HG03175 (cell line): ENCODE results near the gene FBXO17.
A peak's percentile ranks its signal among the peaks of the same experiment; 100 is the strongest.
"Not testable (repeated sequence)": the region's sequence is repeated elsewhere in the genome, so short reads cannot be mapped to it uniquely, and the experiment has no call there.

Experiments used
- ATAC-seq: cut with Tn5 transposase; IDR thresholded peaks from one replicate; pipeline ENCODE4 v1.9.1; 2021; ENCODE audit warnings: mild to moderate bottlenecking, moderate library complexity; ENCODE audit not compliant: unreplicated experiment

The FBXO17 gene

DNA sequence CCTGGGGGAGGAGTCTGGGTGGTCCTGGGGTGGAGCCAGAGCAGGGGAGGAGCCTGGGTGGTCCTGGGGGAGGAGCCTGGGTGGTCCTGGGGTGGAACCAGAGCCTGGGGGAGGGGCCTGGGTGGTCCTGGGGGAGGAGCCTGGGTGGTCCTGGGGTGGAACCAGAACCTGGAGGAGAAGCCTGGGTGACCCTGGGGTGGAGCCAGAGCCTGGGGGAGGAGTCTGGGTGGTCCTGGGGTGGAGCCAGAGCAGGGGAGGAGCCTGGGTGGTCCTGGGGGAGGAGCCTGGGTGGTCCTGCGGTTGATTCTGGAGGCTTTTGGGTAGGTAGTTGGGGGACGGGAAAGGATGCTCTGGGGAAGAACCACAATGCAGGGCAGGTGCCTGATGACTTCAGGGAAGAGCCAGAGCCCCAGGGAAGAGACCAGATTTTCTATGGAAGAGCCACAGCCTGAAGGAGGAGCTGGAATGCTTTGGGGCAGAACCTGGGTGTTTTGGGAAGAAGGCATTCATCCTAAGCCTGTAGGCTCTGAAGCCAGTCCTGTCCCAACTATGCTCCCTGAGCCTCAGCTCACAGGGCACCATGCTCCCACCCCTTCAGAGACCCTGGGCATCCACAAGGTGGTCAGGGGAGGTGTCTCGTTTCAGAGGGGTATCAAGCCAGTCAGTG is 29.8 kb downstream of the FBXO17 start:
- ATAC-seq: no peak

DNA sequence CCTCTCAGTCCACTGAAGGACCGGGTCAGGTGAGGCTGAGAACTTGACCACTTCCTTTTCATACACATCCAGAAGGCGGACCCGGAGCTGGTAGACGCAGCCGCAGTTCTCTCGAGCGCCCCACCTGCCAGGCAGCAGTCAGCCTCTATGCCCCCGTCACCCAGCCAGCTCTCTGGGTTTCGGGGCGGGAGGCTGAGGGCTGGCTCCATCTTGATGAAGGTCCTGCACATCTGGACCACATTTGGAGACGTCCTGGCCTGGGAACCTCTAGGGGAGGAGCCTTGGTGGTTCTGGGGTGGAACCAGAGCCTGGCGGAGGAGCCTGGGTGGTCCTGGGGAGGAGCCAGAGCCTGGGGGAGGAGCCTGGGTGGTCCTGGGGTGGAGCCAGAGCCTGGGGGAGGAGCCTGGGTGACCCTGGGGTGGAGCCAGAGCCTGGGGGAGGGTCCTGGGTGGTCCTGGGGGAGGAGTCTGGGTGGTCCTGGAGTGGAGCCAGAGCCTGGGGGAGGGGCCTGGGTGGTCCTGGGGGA is 30.5 kb downstream of the FBXO17 start:
- ATAC-seq: no peak

DNA sequence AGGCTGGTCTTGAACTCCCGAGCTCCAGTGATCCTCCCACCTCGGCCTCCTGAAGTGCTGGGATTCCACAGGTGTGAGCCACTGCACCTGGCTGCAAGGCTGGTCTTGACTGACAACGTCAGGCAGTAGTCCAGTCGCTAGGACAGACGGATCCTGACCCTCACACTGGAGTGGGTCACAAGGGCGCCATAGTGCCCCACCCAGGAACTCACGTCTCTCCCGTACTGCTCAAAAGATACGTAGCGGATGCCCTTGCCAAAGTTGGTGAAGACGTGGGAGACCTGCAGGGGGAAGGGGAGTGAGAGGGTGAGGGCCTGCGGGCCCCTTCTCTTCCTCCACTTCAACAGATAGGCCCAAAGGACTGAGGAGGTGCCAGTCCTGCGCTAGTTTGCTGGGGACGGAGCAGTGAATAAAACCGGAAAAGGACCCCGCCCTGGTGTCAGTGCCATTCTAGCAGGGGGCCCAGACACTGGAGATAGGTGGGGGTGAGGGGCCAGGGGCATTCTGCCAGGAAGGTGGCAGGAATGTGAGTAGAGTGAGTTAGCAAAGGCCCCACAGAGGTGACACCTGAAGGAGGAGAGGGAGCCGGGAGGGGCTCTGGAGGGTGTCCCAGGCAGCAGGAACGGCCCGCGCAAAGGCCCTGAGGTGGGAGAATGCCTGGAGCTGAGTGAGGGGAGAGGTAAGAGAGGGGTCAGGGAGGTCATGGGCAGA is 32.9 kb downstream of the FBXO17 start:
- no peak for ATAC-seq

DNA sequence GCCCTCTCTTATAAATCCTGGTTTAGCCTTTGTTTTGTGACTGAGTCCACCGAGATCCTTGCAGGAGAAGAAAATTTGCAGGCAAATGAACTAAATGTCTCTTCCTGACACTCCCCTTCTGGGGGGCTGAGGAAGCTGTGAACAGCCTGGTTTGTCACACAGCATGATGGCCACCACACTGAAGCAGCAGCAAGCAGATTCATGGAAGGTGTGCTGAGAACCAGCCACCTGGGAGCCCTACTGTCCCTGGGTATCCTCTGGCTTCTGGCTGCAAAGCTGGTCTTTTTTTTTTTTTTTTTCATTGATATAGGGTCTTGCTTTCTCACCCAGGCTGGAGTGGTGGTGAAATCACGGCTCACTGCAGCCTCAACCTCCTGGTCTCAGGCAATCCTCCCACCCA is 33.6 kb downstream of the FBXO17 start:
- no peak for ATAC-seq

DNA sequence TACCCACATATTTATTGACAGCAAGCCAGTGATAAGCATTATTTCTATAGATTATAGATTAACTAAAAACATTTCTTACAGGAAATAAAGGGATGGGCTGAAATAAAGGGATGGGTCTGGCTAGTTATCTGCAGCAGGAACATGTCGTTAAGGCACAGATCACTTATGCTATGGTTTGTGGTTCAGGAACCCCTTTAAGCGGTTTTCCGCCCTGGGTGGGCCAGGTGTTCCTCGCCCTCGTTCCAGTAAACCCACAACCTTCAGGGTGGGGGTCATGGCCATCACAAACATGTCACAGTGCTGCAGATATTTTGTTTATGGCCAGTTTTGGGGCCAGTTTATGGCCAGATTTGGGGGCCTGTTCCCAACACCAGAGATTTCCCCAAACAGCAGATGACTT is 34.1 kb downstream of the FBXO17 start:
- not testable (repeated sequence) for ATAC-seq

DNA sequence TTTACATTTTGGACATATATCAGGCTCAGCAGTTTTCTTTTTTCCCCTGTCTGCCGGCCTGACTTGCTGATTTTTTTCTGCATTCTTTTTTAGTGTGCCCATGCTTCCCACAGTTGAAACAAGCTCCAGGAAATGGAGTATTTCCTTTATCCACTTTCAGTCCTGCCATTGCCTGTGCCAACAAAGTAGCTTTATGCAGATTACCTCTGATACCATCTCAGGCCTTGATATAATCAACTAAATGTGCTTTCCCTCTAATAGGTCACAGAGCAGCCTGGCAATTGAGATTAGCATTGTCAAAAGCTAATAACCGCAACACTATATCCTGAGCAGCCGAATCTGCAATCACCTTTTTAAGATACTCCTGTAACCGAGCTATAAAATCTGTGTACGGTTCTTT is 35.6 kb downstream of the FBXO17 start:
- ATAC-seq: no peak

DNA sequence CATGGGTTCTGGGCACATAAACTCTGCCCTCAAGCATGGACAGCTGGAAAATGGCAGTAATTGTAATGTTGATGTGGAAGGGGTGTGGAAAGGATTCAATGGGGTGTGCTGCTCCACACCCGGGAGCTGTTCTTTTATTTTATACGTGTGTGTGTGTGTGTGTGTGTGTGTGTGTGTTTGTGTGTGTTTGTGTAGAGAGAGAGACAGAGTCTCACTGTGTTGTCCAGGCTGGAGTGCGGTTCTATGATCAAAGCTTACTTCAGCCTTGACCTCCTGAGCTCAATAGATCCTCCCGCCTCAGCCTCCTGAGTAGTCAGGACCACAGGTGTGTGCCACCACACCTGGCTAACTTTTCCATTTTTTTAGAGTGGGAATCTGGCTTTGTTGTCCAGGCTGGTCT is 42.0 kb downstream of the FBXO17 start:
- no peak for ATAC-seq

DNA sequence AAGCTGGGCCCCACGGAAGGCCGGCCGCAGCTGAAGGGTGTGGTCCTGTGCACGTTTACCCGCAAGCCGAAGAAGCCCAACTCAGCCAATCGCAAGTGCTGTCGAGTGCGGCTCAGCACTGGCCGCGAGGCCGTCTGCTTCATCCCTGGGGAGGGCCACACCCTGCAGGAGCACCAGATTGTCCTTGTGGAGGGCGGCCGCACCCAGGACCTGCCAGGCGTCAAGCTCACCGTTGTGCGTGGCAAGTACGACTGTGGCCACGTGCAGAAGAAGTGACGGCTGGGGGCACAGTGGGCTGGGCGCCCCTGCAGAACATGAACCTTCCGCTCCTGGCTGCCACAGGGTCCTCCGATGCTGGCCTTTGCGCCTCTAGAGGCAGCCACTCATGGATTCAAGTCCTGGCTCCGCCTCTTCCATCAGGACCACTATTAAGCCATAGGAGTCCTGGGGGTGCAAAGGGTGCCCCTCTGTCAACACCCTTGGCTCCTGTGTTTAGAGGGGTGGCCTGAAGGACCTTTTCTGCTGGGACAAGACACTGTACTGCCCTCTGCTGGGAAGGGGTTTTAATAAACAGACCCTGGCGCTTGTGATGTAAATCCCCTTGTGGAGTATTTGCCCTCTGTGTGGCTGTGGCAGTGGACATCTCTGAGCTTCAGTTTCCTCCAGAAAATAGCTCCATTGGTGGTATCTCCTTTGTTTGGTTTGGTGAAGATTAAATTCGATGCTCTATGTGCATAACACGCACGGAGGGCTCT is 42.9 kb downstream of the FBXO17 start:
- ATAC-seq: no peak

DNA sequence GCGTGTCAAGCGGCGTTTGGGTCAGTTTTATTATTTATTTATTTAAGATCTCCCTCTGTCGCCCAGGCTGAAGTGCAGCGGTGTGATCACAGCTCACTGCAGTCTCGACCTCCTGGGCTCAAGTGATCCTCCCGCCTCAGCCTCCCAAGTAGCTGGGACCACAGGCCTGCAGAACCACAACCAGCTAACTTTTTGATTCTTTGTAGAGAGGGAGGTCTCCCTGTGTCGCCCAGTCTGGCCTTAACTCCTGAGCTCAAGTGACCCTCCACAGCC is 44.1 kb downstream of the FBXO17 start:
- no peak for ATAC-seq

DNA sequence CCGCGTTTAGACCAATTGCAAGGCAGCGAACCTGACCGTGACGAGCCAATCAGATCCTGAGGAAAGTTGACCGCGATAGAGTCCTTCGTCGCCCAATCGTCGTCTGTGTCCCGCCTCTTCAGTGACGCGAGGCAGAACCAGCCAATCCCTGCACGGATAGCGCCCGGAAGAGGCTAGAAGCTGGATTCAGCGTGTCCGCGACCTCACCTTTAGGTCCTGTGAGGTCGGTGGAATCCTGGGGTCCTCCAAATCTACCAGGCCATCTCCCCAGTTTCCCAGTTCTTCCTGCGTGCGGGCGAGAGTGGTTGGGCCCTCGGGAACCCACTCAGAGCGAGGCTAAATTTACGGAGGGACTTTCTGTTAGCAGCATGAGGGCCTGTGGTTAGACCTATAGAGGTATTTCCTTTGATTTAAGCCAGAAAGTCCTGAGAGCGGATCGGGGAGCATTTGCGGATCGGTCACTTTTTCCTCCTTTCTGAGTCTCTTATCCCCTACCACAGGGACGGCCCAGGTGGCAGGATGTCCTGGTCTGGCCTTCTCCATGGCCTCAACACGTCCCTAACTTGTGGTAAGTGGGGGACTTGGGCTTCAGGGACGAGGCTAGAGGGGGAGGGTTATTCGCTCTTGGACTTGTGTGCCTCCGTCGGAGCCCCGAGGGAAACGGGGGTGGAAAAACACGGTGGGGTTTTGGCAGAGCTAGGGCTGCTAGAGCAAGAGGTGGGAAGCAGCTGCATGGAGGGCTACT is 44.6 kb downstream of the FBXO17 start, which contains the start of gene MRPS12:
MRPS12 (plus strand) TSS at position 169 of the 745 bp plus-strand sequence; CDS start at position 520, 351 bp downstream.
- peak; percentile 89 for ATAC-seq

DNA sequence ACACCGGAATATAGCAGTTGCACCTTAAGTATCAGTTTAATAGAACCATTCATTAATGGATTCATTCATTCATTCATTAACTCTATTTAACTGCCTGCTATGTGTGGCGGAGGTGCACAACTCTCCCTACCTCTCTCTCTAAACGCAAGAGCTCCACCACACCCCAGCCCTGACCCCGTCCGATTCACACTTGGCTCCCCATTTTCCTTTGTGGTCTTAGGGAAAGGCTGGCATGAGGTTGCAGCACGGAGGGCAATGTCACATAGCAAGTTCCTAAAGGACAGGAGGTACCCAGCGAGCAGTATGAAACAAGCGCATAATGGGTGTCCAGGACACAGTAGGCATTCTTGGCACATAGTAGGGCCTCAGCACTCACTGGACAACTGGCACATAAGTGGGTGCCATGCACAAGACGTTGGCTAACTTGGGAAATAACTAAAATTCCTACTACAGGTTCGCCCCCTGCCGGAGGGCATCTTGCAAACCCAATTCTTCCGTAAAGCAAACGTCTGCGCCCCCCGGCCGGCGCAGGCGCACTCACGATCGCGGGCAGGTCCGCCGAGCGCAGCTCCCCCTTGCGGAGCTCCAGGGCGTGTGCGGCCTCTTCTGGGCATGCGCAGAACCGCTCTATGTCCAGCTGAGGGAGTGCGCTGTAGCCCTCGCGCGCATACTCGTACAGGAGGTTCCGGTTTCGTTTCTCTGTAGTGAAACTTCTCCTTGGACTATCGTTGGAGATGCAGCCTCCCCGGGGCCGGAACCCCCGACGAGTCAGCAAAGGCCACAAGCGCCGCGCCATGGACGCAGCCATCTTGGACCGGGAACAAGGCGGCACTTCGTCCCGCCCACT is 45.4 kb downstream of the FBXO17 start, which contains the start of gene SARS2:
SARS2 (minus strand) TSS at position 835 of the 847 bp plus-strand sequence; CDS start at position 808, 27 bp downstream.
- ATAC-seq: peak; percentile 72

DNA sequence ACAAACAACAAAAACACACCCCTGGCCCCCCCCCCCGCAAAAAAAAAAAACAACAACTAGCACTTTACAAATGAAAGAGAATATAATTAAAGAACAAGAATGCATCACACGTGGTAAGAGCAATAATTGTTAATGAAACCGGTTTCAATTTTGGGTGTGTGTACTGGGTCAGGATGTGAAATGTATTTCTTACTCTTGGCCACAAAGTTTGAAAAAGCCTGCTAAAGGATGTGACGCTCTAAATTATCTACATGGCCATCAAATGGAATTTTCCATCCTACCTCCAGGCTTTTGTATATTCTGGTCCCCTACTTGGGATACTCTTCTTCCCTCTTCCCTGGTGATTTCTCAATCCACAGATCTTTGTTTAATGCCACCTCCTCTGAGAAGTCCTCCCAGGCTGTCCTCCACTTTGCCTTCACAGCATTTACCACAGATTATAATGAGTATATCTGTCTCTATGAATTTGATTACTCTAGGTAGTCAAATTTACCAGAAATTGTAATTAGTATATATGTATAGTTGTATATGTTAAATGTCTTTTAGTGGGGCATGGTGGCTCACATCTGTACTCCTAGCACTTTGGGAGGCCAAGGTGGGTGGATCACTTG is 47.0 kb downstream of the FBXO17 start:
- no peak for ATAC-seq

DNA sequence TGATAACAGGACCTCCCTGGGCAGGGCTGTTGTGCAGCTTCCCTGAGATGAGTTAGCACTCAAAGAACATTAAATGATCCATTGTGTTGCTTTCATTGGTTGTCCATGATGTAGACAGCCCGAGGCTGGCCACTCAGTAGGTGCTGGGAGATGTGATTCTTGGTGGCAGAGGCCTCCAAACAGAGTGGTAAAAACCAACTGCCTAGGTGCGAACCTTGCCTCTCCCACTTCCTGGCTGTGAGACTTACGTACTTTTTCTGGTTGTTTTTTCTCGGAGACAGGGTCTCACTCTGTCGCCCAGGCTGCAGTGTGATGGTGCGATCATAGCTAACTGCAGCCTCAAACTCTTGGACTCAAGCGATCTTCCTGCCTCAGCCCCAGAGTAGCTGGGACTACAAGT is 51.2 kb downstream of the FBXO17 start:
- ATAC-seq: no peak

DNA sequence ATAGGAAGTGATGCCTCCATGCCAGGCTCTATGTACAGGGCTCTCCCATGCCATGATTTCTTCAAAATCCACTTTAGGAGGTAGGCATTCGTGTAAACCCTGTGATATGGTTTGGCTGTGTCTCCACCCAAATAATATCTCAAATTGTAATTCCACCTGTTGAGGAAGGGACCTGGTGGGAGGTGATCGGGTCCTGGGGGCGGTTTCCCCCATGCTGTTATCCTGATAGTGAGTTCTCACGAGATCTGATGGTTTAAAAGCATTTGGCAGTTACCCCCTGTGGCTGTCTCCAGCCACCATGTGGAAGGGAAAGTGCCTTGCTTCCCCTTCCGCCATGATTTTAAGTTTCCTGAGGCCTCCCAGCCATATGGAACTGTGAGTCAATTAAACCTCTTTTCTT is 53.1 kb downstream of the FBXO17 start:
- ATAC-seq: no peak

DNA sequence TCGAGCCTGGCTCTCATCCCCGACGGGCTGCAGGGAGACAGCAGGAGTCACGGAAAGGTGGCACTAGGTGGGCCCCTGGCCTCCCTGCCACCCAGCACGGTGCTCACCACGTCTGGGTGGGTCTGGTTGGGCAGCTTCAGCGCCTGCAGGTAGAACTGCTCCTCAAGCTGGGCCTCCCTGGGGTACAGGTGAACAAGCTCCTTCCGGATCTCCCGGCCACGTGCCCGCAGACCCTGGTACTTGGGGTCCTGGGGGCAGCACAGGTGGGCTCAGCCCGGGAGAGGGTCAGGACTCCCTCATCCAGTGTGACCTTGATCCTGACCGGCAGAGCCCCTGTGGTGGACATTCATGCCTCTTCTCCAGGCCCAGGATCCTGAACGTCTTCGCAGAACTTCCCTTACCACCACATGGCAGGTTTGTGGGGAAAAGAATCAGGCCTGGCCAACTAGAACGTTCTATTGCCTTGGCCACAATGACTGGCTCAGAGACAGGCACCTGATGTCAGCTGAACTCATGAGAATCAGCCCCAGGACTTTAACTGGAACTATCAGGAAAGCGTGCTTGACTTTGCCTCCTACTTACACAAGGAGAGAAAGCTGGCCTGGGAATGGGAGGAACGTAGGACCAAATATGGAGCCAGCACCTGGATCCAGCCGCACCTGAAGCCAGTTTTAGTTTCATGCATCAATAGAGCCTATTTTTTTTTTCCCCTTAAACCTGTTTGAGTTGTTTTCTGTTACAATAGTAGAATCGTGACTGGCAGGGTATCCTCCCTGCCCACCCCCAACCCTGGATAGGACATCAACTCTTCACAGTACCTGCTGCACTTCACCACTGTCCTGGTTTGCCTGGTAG is 53.9 kb downstream of the FBXO17 start:
- no peak for ATAC-seq

DNA sequence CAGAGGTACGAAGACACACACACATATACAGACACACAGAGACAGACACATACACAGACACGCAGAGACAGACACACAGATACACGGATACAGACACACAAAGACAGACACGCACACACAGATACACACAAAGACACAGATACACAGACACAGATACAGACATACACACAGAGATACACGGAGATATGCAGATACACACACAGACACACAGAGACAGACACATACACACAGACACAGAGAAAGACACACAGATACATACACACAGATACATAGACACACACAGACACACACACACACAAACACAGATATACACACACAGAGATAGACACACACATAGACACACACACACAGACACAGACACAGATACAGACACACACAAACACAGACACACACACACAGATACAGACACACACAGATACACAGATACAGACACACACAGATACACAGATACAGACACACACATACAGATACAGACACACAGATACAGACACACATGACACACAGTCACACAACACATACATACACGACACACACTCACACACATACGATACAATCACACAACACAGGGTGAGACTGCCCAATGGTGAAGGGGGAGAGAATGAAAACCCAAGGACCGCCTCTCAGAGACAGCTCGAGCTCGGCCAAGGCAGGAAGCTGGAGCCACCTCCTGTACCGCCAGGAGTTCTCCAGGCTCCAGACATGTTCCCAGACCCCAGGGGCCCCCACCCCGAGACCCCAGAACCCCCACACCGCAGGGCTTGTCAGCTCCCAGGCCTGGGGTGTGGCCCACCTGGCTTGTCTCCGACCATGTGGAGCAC is 54.7 kb downstream of the FBXO17 start:
- ATAC-seq: no peak

DNA sequence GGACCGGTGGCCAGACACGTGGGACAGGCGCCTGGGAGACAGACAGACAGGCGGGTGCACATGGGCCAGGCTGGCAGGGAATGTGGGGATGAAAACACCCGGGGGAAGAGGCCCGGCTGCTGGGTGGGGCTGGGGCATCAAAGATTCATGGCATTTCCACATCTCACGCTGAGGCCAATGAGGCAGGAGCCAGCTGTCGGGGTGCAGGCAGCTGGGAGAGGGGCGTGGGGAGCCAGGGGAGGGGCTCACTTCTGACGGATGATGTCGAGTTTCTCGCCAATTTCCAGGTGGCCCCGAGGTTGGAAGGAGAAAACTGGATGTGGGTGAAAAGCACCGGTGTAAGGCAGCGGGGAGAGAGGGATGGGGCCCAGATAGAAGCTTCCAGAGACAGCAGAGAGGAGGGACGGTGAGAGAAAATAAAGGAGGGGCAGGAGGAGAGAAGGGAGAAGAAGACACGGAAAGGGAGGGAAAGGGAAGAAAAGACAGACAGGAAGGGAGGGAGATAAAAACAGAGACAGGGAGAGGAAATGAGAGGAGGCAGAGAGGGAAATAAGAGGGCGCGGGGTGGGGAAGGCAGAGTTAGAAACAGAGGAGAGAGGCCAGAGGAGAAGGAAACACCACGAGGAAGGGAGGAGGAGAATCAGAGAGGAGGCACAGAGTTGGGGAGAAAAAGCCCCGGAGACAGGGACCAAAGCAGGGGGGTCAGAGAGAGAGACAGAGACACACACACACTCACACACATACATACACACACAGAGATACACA is 55.5 kb downstream of the FBXO17 start:
- ATAC-seq: no peak
